Cerebellar nuclear complex (tissue), 1 donor: ENCODE data around the gene BBOF1.
A peak's percentile ranks its signal among the peaks of the same experiment; 100 is the strongest.
"Not testable (repeated sequence)": the region's sequence is repeated elsewhere in the genome, so short reads cannot be mapped to it uniquely, and the experiment has no call there.

Source experiments
- DNase-seq, 2 experiments: peaks; one replicate each; lab custom pipeline; 2025; lab: John Stamatoyannopoulos, UW

BBOF1 gene

GRCh38 chr14:74018586-74019407 lies at the start of gene BBOF1, which contains the start of gene ENTPD5:
BBOF1 (plus strand) TSS chr14:74019349; CDS start chr14:74019479, 130 bp downstream.
ENTPD5 (minus strand) TSS chr14:74019288; CDS start chr14:73988102, 31,186 bp downstream.
- DNase-seq: peak in 1 of 2 experiments; percentile 23

- no peak for DNase-seq
Observed at GRCh38 chr14:73973497-73973896, 45.7 kb upstream of the BBOF1 start.

GRCh38 chr14:73976125-73976524 lies 43.0 kb upstream of the BBOF1 start:
- no peak for DNase-seq

GRCh38 chr14:73977896-73978295 lies 41.3 kb upstream of the BBOF1 start:
- DNase-seq: no peak

GRCh38 chr14:73988065-73988464 lies 31.1 kb upstream of the BBOF1 start:
- DNase-seq: no peak

GRCh38 chr14:73988656-73989055 lies 30.5 kb upstream of the BBOF1 start:
- DNase-seq: not testable (repeated sequence)

- DNase-seq: no peak
Observed at GRCh38 chr14:73991092-73991491, 28.1 kb upstream of the BBOF1 start.

GRCh38 chr14:73994926-73995325 lies 24.2 kb upstream of the BBOF1 start:
- DNase-seq: not testable (repeated sequence)

GRCh38 chr14:73995977-73996378 lies 23.2 kb upstream of the BBOF1 start:
- no peak for DNase-seq

- no peak for DNase-seq
Observed at GRCh38 chr14:73996731-73997107, 22.4 kb upstream of the BBOF1 start.

GRCh38 chr14:73997108-73997943 lies 21.8 kb upstream of the BBOF1 start:
- no peak for DNase-seq

- no peak for DNase-seq
Observed at GRCh38 chr14:73997944-73998447, 21.2 kb upstream of the BBOF1 start.

GRCh38 chr14:73998726-73999125 lies 20.4 kb upstream of the BBOF1 start:
- no peak for DNase-seq

GRCh38 chr14:74005664-74006063 lies 13.5 kb upstream of the BBOF1 start:
- DNase-seq: not testable (repeated sequence)

- DNase-seq: no peak
Observed at GRCh38 chr14:74008843-74009499, 10.2 kb upstream of the BBOF1 start.

GRCh38 chr14:74014299-74014698 lies 4.8 kb upstream of the BBOF1 start:
- DNase-seq: no peak

- DNase-seq: no peak
Observed at GRCh38 chr14:74015176-74015575, 4.0 kb upstream of the BBOF1 start.

GRCh38 chr14:74015963-74016362 lies 3.2 kb upstream of the BBOF1 start:
- no peak for DNase-seq

GRCh38 chr14:74018174-74018585 lies 969 bp upstream of the BBOF1 start:
- no peak for DNase-seq

- no peak for DNase-seq
Observed at GRCh38 chr14:74019408-74020137, 424 bp downstream of the BBOF1 start.

GRCh38 chr14:74022346-74022745 lies 3.2 kb downstream of the BBOF1 start:
- DNase-seq: no peak
